Liver (tissue), 9 donors: ENCODE measurements around the gene PACRGL. TPM values are rescaled to one million over a fixed set of nuclear protein-coding genes. Genes with fewer than 3 reads are reported as not detected.
"Not testable (repeated sequence)": the region's sequence is repeated elsewhere in the genome, so short reads cannot be mapped to it uniquely, and the experiment has no call there.

Experiments
- DNase-seq: peaks from one replicate; pipeline ENCODE4 v3.0.0-alpha.2; 2017; ENCODE audit warnings: low spot score
- H3K27ac ChIP-seq, 2 donors: one replicate each; pipeline ENCODE4 v1.7.0; 2013; ENCODE audit warnings: inconsistent platforms in 2 of 2, low read length in 2 of 2, control low read depth in 1 of 2, low read depth in 1 of 2, mild to moderate bottlenecking in 1 of 2
- H3K27me3 ChIP-seq, 4 donors: one replicate each; pipeline versions ENCODE4 v1.6.1 to v1.7.0; 2013; ENCODE audit warnings: low read length in 3 of 4, inconsistent platforms in 1 of 4, mild to moderate bottlenecking in 1 of 4, moderate library complexity in 1 of 4; ENCODE audit not compliant: control insufficient read depth in 4 of 4, insufficient read depth in 4 of 4
- H3K36me3 ChIP-seq, 4 donors: one replicate each; pipeline versions ENCODE4 v1.6.1 to v1.7.0; 2013; ENCODE audit warnings: low read length in 3 of 4, mild to moderate bottlenecking in 3 of 4, low read depth in 1 of 4, moderate library complexity in 1 of 4; ENCODE audit not compliant: control insufficient read depth in 4 of 4, insufficient read depth in 3 of 4
- H3K4me1 ChIP-seq, 4 donors: one replicate each; pipeline versions ENCODE4 v1.6.1 to v1.7.0; 2013; ENCODE audit warnings: low read length in 3 of 4, mild to moderate bottlenecking in 3 of 4, moderate library complexity in 1 of 4; ENCODE audit not compliant: control insufficient read depth in 4 of 4, insufficient read depth in 4 of 4
- H3K4me3 ChIP-seq, 3 donors: one replicate each; pipeline versions ENCODE4 v1.6.1 to v1.7.0; 2013; ENCODE audit warnings: low read length in 3 of 3, control low read depth in 1 of 3, low read depth in 1 of 3, mild to moderate bottlenecking in 1 of 3
- H3K9ac ChIP-seq, 2 donors: one replicate each; pipeline ENCODE4 v1.7.0; 2013; ENCODE audit warnings: low read length in 2 of 2, mild to moderate bottlenecking in 2 of 2, moderate library complexity in 2 of 2, control low read depth in 1 of 2, low read depth in 1 of 2
- H3K9me3 ChIP-seq, 4 donors: one replicate each; pipeline versions ENCODE4 v1.6.1 to v1.7.0; 2013; ENCODE audit warnings: low read length in 3 of 4; ENCODE audit not compliant: control insufficient read depth in 4 of 4
- EGR1 ChIP-seq, 2 donors: IDR thresholded peaks; 2 replicates each; pipeline ENCODE4 v1.6.1; 2016 to 2018; ENCODE audit warnings: antibody characterized with exemption in 2 of 2, low read depth in 2 of 2
- FOXA2 ChIP-seq: IDR thresholded peaks from 2 replicates; pipeline ENCODE4 v1.6.1; 2016; ENCODE audit warnings: antibody characterized with exemption
- GABPA ChIP-seq, 2 donors: IDR thresholded peaks in 1 of 2; conservative IDR thresholded peaks in 1 of 2; 2 replicates each; pipeline ENCODE4 v1.6.1; 2016; ENCODE audit warnings: antibody characterized with exemption in 2 of 2, mild to moderate bottlenecking in 1 of 2, moderate library complexity in 1 of 2
- HNF4A ChIP-seq, 2 donors: conservative IDR thresholded peaks; 2 replicates each; pipeline ENCODE4 v1.6.1; 2016; ENCODE audit warnings: antibody characterized with exemption in 2 of 2, mild to moderate bottlenecking in 2 of 2
- JUND ChIP-seq, 2 donors: IDR thresholded peaks; 2 replicates each; pipeline ENCODE4 v1.6.1; 2016; ENCODE audit warnings: antibody characterized with exemption in 2 of 2
- NR2F2 ChIP-seq: IDR thresholded peaks from 2 replicates; pipeline ENCODE4 v1.6.1; 2016; ENCODE audit warnings: antibody characterized with exemption
- RAD21 ChIP-seq, 2 donors: IDR thresholded peaks; 2 replicates each; pipeline ENCODE4 v1.6.1; 2016; ENCODE audit warnings: antibody characterized with exemption in 2 of 2, mild to moderate bottlenecking in 2 of 2
- RXRA ChIP-seq, 2 donors: IDR thresholded peaks; 2 replicates each; pipeline ENCODE4 v1.6.1; 2017 to 2018; ENCODE audit warnings: antibody characterized with exemption in 2 of 2, mild to moderate bottlenecking in 1 of 2
- YY1 ChIP-seq: IDR thresholded peaks from 2 replicates; pipeline ENCODE4 v1.6.1; 2016; ENCODE audit warnings: antibody characterized with exemption, mild to moderate bottlenecking
- WGBS: extraction: QIAGEN DNeasy Blood & Tissue Kit; methylation state at CpG from one replicate; pipeline ENCODE4 v1.1.7; 2013; 5-methylcytosine and 5-hydroxymethylcytosine counted together
- polyA plus RNA-seq, 2 donors: library from polyadenylated mRNA; stranded (reverse) in 1 of 2; unstranded in 1 of 2; fragments of 200-250 nt in 1 of 2; fragments of >200 nt in 1 of 2; fragmentation: Nextera tagmentation in 1 of 2; extraction: Ambion mirVana in 1 of 2; gene quantifications; one replicate each; pipeline versions ENCODE4 v1.2.1 to v1.2.3, GENCODE V29; 2013 to 2015
- total RNA-seq, 2 donors: library from RNA; depleted of rRNA; stranded (reverse); fragments of >200 nt; gene quantifications; one replicate each; pipeline ENCODE4 v1.2.3, GENCODE V29; 2014
- TF ChIP-seq, protein P1 (sequence below): IDR thresholded peaks from 2 replicates; pipeline ENCODE4 v1.6.1; 2016; ENCODE audit warnings: antibody characterized with exemption
- TF ChIP-seq, protein P2 (sequence below): IDR thresholded peaks from 2 replicates; pipeline ENCODE4 v1.6.1; 2016; ENCODE audit warnings: antibody characterized with exemption
- TF ChIP-seq, protein P3 (sequence below): IDR thresholded peaks from 2 replicates; pipeline ENCODE4 v1.6.1; 2016; ENCODE audit warnings: antibody characterized with exemption, mild to moderate bottlenecking
- donor health status: healthy.
- donor health status: healthy.
- donor health status: healthy.
- donor health status: healthy.
- donor health status: healthy.

Gene PACRGL
- total and polyA plus RNA-seq, 4 donors: 2.6 to 7.2 (median 4.9) TPM

DNA sequence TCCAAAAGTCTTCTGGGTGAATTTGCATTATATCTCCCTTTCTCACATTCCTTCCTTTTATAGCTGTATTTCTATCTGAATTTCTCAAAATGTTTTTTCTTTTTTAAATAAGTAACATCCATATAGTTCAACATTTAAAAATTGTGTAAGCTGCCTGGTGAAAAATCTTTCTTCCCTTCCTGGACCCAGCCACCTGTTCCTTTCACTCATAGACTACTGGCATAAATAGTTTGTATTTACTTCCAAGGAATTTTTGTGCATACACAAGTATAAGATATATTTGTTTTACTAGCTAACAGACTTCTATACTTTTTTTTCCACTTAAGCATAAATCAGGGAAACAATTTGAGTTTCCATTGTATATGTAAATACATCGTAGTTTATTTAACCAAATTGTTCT is 35.7 kb downstream of the PACRGL start:
- TF ChIP-seq RAD21 (IDR thresholded peaks at IDR 0.05) (no peak), JUND (IDR thresholded peaks at IDR 0.05) (no peak), RXRA (IDR thresholded peaks at IDR 0.05) (no peak), YY1 (no peak), NR2F2 (no peak), FOXA2 (no peak), GABPA (IDR thresholded peaks at IDR 0.05 in 1 of 2, conservative IDR thresholded peaks at IDR 0.05 in 1 of 2) (no peak), HNF4A (conservative IDR thresholded peaks at IDR 0.05) (no peak), EGR1 (IDR thresholded peaks at IDR 0.05; ENCODE audit: low read depth in 2 of 2) (no peak)
- TF ChIP-seq, protein P1, sequence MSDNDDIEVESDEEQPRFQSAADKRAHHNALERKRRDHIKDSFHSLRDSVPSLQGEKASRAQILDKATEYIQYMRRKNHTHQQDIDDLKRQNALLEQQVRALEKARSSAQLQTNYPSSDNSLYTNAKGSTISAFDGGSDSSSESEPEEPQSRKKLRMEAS: no peak
- TF ChIP-seq, protein P2, sequence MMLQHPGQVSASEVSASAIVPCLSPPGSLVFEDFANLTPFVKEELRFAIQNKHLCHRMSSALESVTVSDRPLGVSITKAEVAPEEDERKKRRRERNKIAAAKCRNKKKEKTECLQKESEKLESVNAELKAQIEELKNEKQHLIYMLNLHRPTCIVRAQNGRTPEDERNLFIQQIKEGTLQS: no peak
- H3K27ac ChIP-seq: no peak overlapping the region
- H3K9me3 ChIP-seq: peaks cover 0 to 8% (median 4%) of the 10 kb centered on the region in 4 donors
- no peaks in the 10 kb centered on the region for H3K27me3 ChIP-seq
- 99% methylated on average over 1 of the region's 1 CpG for WGBS
- DNase-seq: no peak
- no peaks in the 10 kb centered on the region for H3K4me1 ChIP-seq
- H3K36me3 ChIP-seq: peaks cover 1 to 5% (median 4%) of the 10 kb centered on the region in 4 donors
- H3K9ac ChIP-seq: no peak overlapping the region
- H3K4me3 ChIP-seq: no peak overlapping the region

DNA sequence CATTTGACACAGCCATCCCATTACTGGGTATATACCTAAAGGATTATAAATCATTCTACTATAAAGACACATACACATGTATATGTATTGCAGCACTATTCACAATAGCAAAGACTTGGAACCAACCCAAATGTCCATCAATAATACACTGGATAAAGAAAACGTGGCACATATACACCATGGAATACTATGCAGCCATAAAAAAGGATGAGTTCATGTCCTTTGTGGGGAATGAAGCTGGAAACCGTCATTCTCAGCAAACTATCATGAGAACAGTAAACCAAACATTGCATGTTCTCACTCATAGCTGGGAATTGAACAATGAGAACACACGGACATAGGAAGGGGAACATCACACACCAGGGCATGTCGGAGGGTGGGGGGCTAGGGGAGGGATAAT is 45.7 kb downstream of the PACRGL start:
- DNase-seq: not testable (repeated sequence)
- 94% methylated on average over 4 of the region's 4 CpGs for WGBS

DNA sequence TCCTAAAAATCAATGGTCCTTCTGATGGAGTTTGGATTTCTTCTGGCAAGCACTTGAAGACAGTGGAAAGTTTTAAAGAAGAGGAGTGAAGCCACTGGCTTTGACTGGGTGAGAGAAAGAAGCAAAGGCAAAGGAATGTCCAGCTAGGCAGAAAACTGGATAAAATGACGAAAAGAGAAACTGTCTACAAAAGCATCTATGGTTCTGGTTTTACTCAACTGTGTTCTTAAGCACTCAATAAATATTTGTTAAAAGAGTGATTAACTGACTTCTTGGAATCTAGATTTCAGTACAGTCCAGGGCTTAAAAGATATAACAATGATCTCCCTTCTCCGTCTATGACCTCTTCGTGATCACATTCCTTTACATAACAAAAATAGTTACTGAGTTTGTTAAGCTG is 52.4 kb downstream of the PACRGL start:
- Histone ChIP-seq H3K4me3 (no peak overlapping the region), H3K27me3 (no peaks in the 10 kb centered on the region), H3K27ac (no peak overlapping the region), H3K36me3 (no peaks in the 10 kb centered on the region), H3K9me3 (no peaks in the 10 kb centered on the region), H3K4me1 (no peaks in the 10 kb centered on the region), H3K9ac (no peak overlapping the region)
- WGBS: 96% methylated on average over 3 of the region's 3 CpGs
- TF ChIP-seq GABPA (IDR thresholded peaks at IDR 0.05 in 1 of 2, conservative IDR thresholded peaks at IDR 0.05 in 1 of 2): no peak
- no peak for TF ChIP-seq RAD21 (IDR thresholded peaks at IDR 0.05)
- TF ChIP-seq, protein P3, sequence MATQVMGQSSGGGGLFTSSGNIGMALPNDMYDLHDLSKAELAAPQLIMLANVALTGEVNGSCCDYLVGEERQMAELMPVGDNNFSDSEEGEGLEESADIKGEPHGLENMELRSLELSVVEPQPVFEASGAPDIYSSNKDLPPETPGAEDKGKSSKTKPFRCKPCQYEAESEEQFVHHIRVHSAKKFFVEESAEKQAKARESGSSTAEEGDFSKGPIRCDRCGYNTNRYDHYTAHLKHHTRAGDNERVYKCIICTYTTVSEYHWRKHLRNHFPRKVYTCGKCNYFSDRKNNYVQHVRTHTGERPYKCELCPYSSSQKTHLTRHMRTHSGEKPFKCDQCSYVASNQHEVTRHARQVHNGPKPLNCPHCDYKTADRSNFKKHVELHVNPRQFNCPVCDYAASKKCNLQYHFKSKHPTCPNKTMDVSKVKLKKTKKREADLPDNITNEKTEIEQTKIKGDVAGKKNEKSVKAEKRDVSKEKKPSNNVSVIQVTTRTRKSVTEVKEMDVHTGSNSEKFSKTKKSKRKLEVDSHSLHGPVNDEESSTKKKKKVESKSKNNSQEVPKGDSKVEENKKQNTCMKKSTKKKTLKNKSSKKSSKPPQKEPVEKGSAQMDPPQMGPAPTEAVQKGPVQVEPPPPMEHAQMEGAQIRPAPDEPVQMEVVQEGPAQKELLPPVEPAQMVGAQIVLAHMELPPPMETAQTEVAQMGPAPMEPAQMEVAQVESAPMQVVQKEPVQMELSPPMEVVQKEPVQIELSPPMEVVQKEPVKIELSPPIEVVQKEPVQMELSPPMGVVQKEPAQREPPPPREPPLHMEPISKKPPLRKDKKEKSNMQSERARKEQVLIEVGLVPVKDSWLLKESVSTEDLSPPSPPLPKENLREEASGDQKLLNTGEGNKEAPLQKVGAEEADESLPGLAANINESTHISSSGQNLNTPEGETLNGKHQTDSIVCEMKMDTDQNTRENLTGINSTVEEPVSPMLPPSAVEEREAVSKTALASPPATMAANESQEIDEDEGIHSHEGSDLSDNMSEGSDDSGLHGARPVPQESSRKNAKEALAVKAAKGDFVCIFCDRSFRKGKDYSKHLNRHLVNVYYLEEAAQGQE: no peak
- TF ChIP-seq, protein P1: no peak
- DNase-seq: no peak

More for the DNA sequence above, 45.7 kb downstream of the PACRGL start:
- H3K4me1 ChIP-seq, H3K27me3 ChIP-seq, H3K9me3 ChIP-seq, H3K27ac ChIP-seq, H3K4me3 ChIP-seq, H3K9ac ChIP-seq, H3K36me3 ChIP-seq: not testable (repeated sequence)
